Stimulated activated CD8-positive, alpha-beta memory T cell treated with anti-CD3 and anti-CD28 coated beads, Interleukin-15, amount 100 ng/mL, for 4 hours (primary cell): ENCODE data around the gene TANC1.

ENCODE experiments used
- DNase-seq, 2 donors: peaks; one replicate each; pipeline ENCODE4 v3.0.0-alpha.2; 2020; ENCODE audit warnings: low read depth in 2 of 2

TANC1 gene

GRCh38 chr2:158994920-158995676 lies 26.7 kb downstream of the TANC1 start:
- no peak for DNase-seq

GRCh38 chr2:158995677-158996049 lies 27.2 kb downstream of the TANC1 start:
- DNase-seq: no peak

- no peak for DNase-seq
Measured at GRCh38 chr2:158996378-158996993, 28.0 kb downstream of the TANC1 start.

- no peak for DNase-seq
Measured at GRCh38 chr2:158997037-158997790, 28.8 kb downstream of the TANC1 start.

- no peak for DNase-seq
Measured at GRCh38 chr2:158998551-158999248, 30.3 kb downstream of the TANC1 start.

GRCh38 chr2:158999458-158999857 lies 31.0 kb downstream of the TANC1 start:
- DNase-seq: no peak

GRCh38 chr2:159000072-159000471 lies 31.6 kb downstream of the TANC1 start:
- no peak for DNase-seq

- DNase-seq: no peak
Measured at GRCh38 chr2:159002462-159003111, 34.1 kb downstream of the TANC1 start.

GRCh38 chr2:159003555-159003954 lies 35.1 kb downstream of the TANC1 start:
- no peak for DNase-seq

- DNase-seq: no peak
Measured at GRCh38 chr2:159004849-159005248, 36.4 kb downstream of the TANC1 start.

GRCh38 chr2:159009940-159010339 lies 41.5 kb downstream of the TANC1 start:
- no peak for DNase-seq

- DNase-seq: no peak
Measured at GRCh38 chr2:159010340-159010739, 41.9 kb downstream of the TANC1 start.

- DNase-seq: no peak
Measured at GRCh38 chr2:159010963-159011362, 42.5 kb downstream of the TANC1 start.

- no peak for DNase-seq
Measured at GRCh38 chr2:159012142-159012541, 43.7 kb downstream of the TANC1 start.

GRCh38 chr2:159013103-159013502 lies 44.7 kb downstream of the TANC1 start:
- DNase-seq: no peak

GRCh38 chr2:159015174-159015573 lies 46.7 kb downstream of the TANC1 start:
- DNase-seq: no peak

GRCh38 chr2:159015823-159016222 lies 47.4 kb downstream of the TANC1 start:
- DNase-seq: no peak

- no peak for DNase-seq
Measured at GRCh38 chr2:159017837-159018236, 49.4 kb downstream of the TANC1 start.

GRCh38 chr2:159019021-159019420 lies 50.6 kb downstream of the TANC1 start:
- no peak for DNase-seq

- no peak for DNase-seq
Measured at GRCh38 chr2:159022019-159022418, 53.6 kb downstream of the TANC1 start.

GRCh38 chr2:159026170-159026569 lies 57.7 kb downstream of the TANC1 start:
- no peak for DNase-seq

- DNase-seq: no peak
Measured at GRCh38 chr2:159028776-159029175, 60.3 kb downstream of the TANC1 start.
